ENCODE results near the gene ECHS1.

DNA sequence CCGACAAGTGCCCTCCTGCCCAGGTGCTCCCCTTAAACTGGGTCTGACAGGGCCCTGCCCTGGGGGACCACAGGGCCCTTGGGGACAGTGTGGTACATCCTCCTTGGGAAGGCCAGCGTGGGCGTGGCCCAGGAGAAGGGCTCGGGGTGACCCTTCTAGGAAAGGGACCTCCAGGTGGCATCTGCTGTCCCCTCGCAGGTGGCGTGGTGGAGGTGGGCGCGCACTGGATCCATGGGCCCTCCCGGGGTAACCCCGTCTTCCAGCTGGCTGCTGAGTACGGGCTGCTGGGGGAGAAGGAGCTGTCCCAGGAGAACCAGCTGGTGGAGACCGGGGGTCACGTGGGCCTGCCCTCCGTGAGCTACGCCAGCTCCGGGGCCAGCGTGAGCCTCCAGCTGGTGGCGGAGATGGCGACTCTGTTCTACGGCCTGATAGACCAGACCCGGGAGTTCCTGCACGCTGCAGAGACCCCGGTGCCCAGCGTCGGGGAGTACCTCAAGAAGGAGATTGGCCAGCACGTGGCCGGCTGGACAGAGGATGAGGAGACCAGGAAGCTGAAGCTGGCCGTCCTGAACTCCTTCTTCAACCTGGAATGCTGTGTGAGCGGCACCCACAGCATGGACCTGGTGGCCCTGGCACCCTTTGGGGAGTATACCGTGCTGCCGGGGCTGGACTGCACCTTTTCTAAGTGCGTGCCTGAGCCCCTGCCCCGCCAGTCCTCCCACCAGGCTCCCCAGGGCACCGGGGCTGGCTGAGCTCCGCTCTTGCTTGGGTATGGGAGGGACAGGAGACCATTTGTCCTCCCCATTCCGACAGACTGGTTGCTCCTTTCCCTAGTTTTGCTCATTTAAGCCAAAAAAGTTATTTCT lies 6.9 kb upstream of the ECHS1 start:
- TF ChIP-seq, protein P1, sequence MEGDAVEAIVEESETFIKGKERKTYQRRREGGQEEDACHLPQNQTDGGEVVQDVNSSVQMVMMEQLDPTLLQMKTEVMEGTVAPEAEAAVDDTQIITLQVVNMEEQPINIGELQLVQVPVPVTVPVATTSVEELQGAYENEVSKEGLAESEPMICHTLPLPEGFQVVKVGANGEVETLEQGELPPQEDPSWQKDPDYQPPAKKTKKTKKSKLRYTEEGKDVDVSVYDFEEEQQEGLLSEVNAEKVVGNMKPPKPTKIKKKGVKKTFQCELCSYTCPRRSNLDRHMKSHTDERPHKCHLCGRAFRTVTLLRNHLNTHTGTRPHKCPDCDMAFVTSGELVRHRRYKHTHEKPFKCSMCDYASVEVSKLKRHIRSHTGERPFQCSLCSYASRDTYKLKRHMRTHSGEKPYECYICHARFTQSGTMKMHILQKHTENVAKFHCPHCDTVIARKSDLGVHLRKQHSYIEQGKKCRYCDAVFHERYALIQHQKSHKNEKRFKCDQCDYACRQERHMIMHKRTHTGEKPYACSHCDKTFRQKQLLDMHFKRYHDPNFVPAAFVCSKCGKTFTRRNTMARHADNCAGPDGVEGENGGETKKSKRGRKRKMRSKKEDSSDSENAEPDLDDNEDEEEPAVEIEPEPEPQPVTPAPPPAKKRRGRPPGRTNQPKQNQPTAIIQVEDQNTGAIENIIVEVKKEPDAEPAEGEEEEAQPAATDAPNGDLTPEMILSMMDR (IDR thresholded peaks at IDR 0.05; ENCODE audit: low read depth, low read length): no peak
- TF ChIP-seq POLR2A (IDR thresholded peaks at IDR 0.05; ENCODE audit: extremely low read depth, insufficient read length): no peak
